GM19240 (cell line): Measurements from ENCODE around the gene SUSD4.

Experiments used
- DNase-seq: peaks from one replicate; pipeline ENCODE4 v3.0.0; 2011; ENCODE audit warnings: low spot score; ENCODE audit not compliant: insufficient read length

The SUSD4 gene

GRCh38 chr1:223189903-223190724 is 173.9 kb downstream of the SUSD4 start:
- DNase-seq, result no peak

- DNase-seq, result no peak
These were observed 174.5 kb downstream of the SUSD4 start for GRCh38 chr1:223189525-223189902.

DNA sequence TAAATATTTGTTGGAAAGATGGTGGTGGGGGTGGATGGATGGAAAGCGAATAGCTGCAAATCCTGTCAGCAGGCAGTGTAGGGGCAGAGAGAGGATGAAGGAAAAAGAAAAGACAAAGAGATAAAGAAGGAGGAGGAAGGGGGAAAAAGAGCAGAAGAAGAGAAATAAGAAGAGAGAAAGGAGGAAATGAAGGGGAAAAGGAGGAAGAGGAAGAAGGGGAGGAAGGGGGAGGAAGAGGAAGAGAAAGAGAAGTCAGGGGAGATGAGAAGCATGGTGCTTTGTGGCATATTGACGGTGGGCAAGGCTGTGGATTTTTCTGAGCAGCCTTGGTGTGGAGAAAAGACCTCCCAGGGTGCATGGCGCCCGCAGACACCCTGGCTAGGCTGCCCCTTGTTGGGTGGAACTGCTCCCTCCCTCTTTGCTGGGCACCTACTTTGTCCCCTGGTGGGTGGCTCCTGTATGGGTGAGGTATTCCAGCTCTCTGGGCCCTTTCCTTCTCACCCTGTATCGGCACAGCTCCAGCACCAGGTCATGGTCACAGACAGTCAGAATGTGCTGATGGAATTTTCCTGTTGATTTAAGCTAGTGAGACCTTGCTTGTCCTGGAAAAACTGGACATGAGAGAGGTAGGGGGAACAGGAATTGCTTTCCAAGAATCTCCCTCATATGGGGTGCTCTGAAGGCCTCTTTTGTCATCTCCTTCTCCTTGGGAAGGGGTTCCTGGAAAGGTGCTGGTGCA is 175.2 kb downstream of the SUSD4 start:
- DNase-seq, result no peak

DNA sequence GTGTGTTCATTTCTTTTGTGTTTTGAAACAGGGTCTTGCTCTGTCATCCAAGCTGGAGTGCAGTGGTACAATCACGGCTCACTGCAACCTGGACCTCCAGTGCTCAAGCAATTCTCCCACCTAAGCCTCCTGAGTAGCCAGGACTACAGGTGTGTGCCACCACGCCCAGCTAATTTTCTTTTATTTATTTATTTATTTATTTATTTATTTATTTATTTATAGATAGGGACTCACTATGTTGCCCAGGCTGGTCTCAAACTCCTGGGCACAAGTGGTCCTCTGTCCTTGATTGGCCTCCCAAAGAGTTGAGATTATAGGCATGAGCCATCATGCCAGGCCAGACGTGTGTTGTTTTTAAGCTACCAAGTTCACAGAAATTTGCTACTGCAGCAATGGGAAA is 177.2 kb downstream of the SUSD4 start:
- DNase-seq, result no peak

- no peak for DNase-seq
These were observed 180.6 kb downstream of the SUSD4 start for GRCh38 chr1:223183268-223183862.

- no peak for DNase-seq
These were observed 183.2 kb downstream of the SUSD4 start for GRCh38 chr1:223180731-223181321.

GRCh38 chr1:223179786-223180185 is 184.2 kb downstream of the SUSD4 start:
- no peak for DNase-seq

- no peak for DNase-seq
These were observed 184.7 kb downstream of the SUSD4 start for GRCh38 chr1:223179280-223179679.

DNA sequence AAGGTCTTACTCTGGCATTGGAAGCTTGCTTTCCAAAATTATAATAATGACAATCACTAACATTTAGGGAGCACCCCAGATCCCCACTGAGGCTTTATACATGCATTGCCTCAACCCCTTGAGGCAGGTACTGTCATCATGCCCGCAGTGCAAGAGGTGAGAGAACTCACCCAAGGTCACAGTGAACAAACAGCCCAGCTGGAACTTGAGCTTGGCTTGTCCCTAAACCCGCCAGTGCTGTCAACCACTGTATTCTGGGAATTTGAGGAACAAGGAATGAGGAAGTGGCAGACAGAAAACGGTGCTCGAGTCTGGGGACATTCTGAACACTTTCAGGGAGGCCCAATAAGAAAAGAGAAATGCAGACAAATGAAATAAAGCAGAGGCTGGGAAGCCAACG is 186.3 kb downstream of the SUSD4 start:
- DNase-seq, result no peak

GRCh38 chr1:223176437-223176836 is 187.5 kb downstream of the SUSD4 start:
- no peak for DNase-seq

DNA sequence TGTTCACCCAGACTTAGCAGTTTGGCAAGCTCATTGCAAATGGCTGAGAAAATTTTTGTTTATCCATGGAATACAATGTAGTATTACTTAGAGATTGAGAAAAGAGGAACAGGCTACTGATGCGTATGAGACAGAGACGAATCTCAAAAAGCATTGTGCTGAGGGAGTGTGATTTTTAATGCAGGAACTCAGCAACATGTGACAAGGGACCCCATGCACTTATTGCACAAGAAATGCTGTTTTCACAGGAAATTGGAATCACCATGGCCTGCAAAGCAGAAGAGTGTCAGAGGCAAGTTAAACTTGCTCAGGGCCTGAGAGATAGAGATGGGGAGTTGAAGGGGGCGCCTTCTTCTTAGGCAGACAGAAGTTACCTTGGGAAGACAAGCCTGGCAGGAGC is 188.3 kb downstream of the SUSD4 start:
- DNase-seq, result no peak

- no peak for DNase-seq
These were observed 188.9 kb downstream of the SUSD4 start for GRCh38 chr1:223175032-223175431.
